ENCODE results near the gene IL2RA.
"Not testable (repeated sequence)": the region's sequence is repeated elsewhere in the genome, so short reads cannot be mapped to it uniquely, and the experiment has no call there.

The IL2RA gene

GRCh38 chr10:6062101-6062771, at the start of gene IL2RA:
IL2RA (minus strand) TSS chr10:6062367; CDS start chr10:6062151, 216 bp downstream.
- DNase-seq, result no peak

GRCh38 chr10:6110136-6110535, 48.0 kb upstream of the IL2RA start:
- DNase-seq, result no peak

GRCh38 chr10:6109444-6109775, 47.2 kb upstream of the IL2RA start:
- DNase-seq, result no peak

GRCh38 chr10:6108631-6109443, 46.7 kb upstream of the IL2RA start:
- DNase-seq, result no peak

GRCh38 chr10:6108072-6108471, 45.9 kb upstream of the IL2RA start:
- DNase-seq, result no peak

GRCh38 chr10:6107616-6108015, 45.4 kb upstream of the IL2RA start:
- DNase-seq, result not testable (repeated sequence)

- DNase-seq, result no peak
These were observed 41.4 kb upstream of the IL2RA start for GRCh38 chr10:6103591-6103990.

GRCh38 chr10:6102128-6102527, 40.0 kb upstream of the IL2RA start:
- no peak for DNase-seq

GRCh38 chr10:6101181-6101580, 39.0 kb upstream of the IL2RA start:
- no peak for DNase-seq

GRCh38 chr10:6100370-6100769, 38.2 kb upstream of the IL2RA start:
- no peak for DNase-seq

- DNase-seq, result no peak
These were observed 36.0 kb upstream of the IL2RA start for GRCh38 chr10:6098156-6098555.

- DNase-seq, result no peak
These were observed 34.9 kb upstream of the IL2RA start for GRCh38 chr10:6097063-6097462.

GRCh38 chr10:6095810-6096570, 33.8 kb upstream of the IL2RA start:
- DNase-seq, result no peak

- no peak for DNase-seq
These were observed 30.6 kb upstream of the IL2RA start for GRCh38 chr10:6092731-6093130.

GRCh38 chr10:6091630-6092029, 29.5 kb upstream of the IL2RA start:
- DNase-seq, result no peak

- DNase-seq, result no peak
These were observed 27.4 kb upstream of the IL2RA start for GRCh38 chr10:6089334-6090219.

- DNase-seq, result peak; percentile 84
These were observed 26.7 kb upstream of the IL2RA start, which contains the start of gene RBM17 for GRCh38 chr10:6088721-6089333. RBM17 (plus strand) TSS chr10:6089034; CDS start chr10:6097066, 8,032 bp downstream.

GRCh38 chr10:6086375-6087233, 24.4 kb upstream of the IL2RA start:
- peak; percentile 32 for DNase-seq

- no peak for DNase-seq
These were observed 21.6 kb upstream of the IL2RA start for GRCh38 chr10:6083523-6084475.

Measured in NCI-H2107 (cell line).